Measurements from ENCODE around the gene EXD3. TPM values are rescaled to one million over a fixed set of nuclear protein-coding genes. Genes with fewer than 3 reads are reported as not detected.

The EXD3 gene
- total RNA-seq, 1 donor = 7.3 TPM

DNA sequence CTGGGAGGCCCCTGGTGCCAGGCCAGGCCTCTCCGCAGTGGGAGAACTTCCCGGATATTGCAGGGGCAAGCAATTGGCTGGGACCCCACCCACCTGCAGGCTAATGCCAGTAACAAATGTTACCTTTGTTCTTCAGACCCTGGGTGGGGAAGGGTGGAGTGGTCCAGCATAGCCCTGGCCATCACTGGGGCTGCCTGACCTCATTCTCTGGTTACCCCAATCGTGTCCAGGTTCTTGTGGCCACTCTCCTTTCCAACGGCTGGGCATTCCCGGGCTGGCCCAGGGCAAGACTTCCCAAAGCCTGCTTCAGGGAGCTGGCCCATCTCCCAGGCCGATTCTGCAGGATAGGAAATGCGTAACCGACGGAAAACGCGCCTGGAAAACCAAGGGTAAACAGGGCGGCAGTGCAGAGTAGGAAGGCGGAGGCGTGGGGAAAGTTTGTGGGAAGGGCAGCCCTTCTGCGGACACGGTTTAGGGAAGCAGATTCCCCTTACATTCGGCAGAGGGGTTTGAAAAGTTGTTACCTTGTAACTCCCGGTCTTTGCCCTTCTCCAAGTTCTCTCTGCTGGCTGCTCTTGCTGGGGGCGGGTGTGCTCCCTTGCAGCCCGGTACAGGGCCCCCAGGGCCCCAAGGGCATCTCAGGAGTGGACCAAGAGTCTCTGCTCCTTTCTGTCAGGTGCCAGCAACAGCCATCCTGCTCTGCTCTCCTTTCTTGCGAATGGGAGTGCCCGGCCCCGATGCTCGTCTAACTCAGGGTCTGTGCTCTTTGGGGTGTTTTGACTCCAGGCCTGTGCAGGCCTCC is 124.4 kb downstream of the EXD3 start:
- TF ChIP-seq, protein P1, sequence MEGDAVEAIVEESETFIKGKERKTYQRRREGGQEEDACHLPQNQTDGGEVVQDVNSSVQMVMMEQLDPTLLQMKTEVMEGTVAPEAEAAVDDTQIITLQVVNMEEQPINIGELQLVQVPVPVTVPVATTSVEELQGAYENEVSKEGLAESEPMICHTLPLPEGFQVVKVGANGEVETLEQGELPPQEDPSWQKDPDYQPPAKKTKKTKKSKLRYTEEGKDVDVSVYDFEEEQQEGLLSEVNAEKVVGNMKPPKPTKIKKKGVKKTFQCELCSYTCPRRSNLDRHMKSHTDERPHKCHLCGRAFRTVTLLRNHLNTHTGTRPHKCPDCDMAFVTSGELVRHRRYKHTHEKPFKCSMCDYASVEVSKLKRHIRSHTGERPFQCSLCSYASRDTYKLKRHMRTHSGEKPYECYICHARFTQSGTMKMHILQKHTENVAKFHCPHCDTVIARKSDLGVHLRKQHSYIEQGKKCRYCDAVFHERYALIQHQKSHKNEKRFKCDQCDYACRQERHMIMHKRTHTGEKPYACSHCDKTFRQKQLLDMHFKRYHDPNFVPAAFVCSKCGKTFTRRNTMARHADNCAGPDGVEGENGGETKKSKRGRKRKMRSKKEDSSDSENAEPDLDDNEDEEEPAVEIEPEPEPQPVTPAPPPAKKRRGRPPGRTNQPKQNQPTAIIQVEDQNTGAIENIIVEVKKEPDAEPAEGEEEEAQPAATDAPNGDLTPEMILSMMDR (IDR thresholded peaks at IDR 0.05; ENCODE audit: insufficient read depth, low read depth, low read length) = no peak
- H3K4me3 ChIP-seq (ENCODE audit: low read depth, low read length) = no peak overlapping the region
- no peak for DNase-seq (ENCODE audit: low read depth)

GRCh38 chr9:137297966-137298365 is 125.0 kb downstream of the EXD3 start:
- TF ChIP-seq, protein P1 (IDR thresholded peaks at IDR 0.05; ENCODE audit: insufficient read depth, low read depth, low read length) = no peak
- H3K4me3 ChIP-seq (ENCODE audit: low read depth, low read length) = no peak overlapping the region
- no peak for DNase-seq (ENCODE audit: low read depth)

GRCh38 chr9:137296670-137297664 is 126.0 kb downstream of the EXD3 start:
- H3K4me3 ChIP-seq (ENCODE audit: low read depth, low read length) = peak overlapping the region; percentile 30
- peak; percentile 74 for DNase-seq (ENCODE audit: low read depth)
- TF ChIP-seq, protein P1 (IDR thresholded peaks at IDR 0.05; ENCODE audit: insufficient read depth, low read depth, low read length) = no peak

- peak overlapping the region; percentile 30 for H3K4me3 ChIP-seq (ENCODE audit: low read depth, low read length)
- TF ChIP-seq, protein P1 (IDR thresholded peaks at IDR 0.05; ENCODE audit: insufficient read depth, low read depth, low read length) = no peak
- no peak for DNase-seq (ENCODE audit: low read depth)
Observed at GRCh38 chr9:137295849-137296669, 126.9 kb downstream of the EXD3 start.

DNA sequence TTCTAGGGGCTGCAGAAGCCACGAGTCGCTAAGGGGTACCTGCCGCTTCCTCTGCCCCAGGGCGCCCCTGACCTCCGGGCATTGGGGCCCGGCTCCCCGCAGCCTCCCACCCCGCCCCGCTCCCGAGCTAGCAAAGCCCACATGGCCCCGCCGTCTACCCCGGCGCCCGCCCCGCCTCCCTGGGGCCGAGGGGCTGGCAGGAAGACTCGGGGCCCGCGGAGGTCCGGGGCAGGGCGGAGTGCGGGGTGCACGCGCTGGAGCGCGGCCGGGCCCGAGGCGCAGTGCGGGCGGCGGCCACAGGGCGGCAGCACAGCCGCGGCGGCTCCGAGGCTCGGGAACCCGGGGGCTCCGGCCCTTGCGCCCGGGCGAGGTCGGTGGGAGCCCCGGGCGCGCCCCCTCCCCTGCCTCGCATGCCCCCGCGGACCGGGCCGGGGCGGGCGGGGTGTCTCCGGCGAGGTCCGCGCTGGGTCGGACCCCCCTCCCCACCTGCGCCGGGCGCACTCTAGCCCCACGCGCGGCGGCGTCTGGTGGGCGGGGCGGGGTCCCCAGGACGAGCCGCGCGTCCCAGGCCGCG is 127.6 kb downstream of the EXD3 start:
- TF ChIP-seq, protein P1 (IDR thresholded peaks at IDR 0.05; ENCODE audit: insufficient read depth, low read depth, low read length) = peak; percentile 32
- peak overlapping the region; percentile 6 for H3K4me3 ChIP-seq (ENCODE audit: low read depth, low read length)
- no peak for DNase-seq (ENCODE audit: low read depth)
